SW 1271 (cell line): ENCODE measurements around the gene ANO1.

Source experiments
- DNase-seq, 2 experiments: peaks; one replicate each; lab custom pipeline; 2025; lab: John Stamatoyannopoulos, UW

ANO1 gene

GRCh38 chr11:70095541-70096252, 17.6 kb downstream of the ANO1 start:
- no peak for DNase-seq

- DNase-seq, result no peak
Measured at GRCh38 chr11:70097783-70098563, 19.9 kb downstream of the ANO1 start.

GRCh38 chr11:70098936-70099335, 20.8 kb downstream of the ANO1 start:
- DNase-seq, result no peak

GRCh38 chr11:70099578-70100279, 21.6 kb downstream of the ANO1 start:
- no peak for DNase-seq

GRCh38 chr11:70100280-70100603, 22.1 kb downstream of the ANO1 start:
- DNase-seq, result no peak

- no peak for DNase-seq
Measured at GRCh38 chr11:70100791-70101190, 22.7 kb downstream of the ANO1 start.

GRCh38 chr11:70103256-70103975, 25.3 kb downstream of the ANO1 start:
- DNase-seq, result no peak

GRCh38 chr11:70104419-70104818, 26.3 kb downstream of the ANO1 start:
- no peak for DNase-seq

GRCh38 chr11:70104961-70105360, 26.8 kb downstream of the ANO1 start:
- DNase-seq, result no peak

GRCh38 chr11:70105369-70105754, 27.2 kb downstream of the ANO1 start:
- no peak for DNase-seq

GRCh38 chr11:70105755-70106571, 27.8 kb downstream of the ANO1 start:
- no peak for DNase-seq

GRCh38 chr11:70106757-70107156, 28.6 kb downstream of the ANO1 start:
- no peak for DNase-seq

GRCh38 chr11:70107191-70107590, 29.1 kb downstream of the ANO1 start:
- DNase-seq, result no peak

- DNase-seq, result no peak
Measured at GRCh38 chr11:70107756-70108155, 29.6 kb downstream of the ANO1 start.

- no peak for DNase-seq
Measured at GRCh38 chr11:70108250-70108649, 30.1 kb downstream of the ANO1 start.

- no peak for DNase-seq
Measured at GRCh38 chr11:70109006-70109405, 30.9 kb downstream of the ANO1 start.

- DNase-seq, result no peak
Measured at GRCh38 chr11:70109903-70110302, 31.8 kb downstream of the ANO1 start.

GRCh38 chr11:70110538-70111055, 32.5 kb downstream of the ANO1 start:
- no peak for DNase-seq

GRCh38 chr11:70111269-70112016, 33.3 kb downstream of the ANO1 start:
- peak in 1 of 2 experiments; percentile 26 for DNase-seq

- no peak for DNase-seq
Measured at GRCh38 chr11:70112017-70112434, 33.9 kb downstream of the ANO1 start.

- DNase-seq, result no peak
Measured at GRCh38 chr11:70113801-70114200, 35.7 kb downstream of the ANO1 start.
